ENCODE data around the gene MOB2.

- TF ChIP-seq CTCF (IDR thresholded peaks at IDR 0.05) (no peak), POLR2A (IDR thresholded peaks at IDR 0.05) (no peak)
These were observed 42.3 kb downstream of the MOB2 start for GRCh38 chr11:1444321-1444720.
